Measurements from ENCODE around the gene HSD17B14. TPM values are rescaled to one million over a fixed set of nuclear protein-coding genes. Genes with fewer than 3 reads are reported as not detected.
"Not testable (repeated sequence)": the region's sequence is repeated elsewhere in the genome, so short reads cannot be mapped to it uniquely, and the experiment has no call there.

The HSD17B14 gene
- total and polyA plus RNA-seq, 2 experiments from 2014 or later: 31.7 to 43.1 TPM

DNA sequence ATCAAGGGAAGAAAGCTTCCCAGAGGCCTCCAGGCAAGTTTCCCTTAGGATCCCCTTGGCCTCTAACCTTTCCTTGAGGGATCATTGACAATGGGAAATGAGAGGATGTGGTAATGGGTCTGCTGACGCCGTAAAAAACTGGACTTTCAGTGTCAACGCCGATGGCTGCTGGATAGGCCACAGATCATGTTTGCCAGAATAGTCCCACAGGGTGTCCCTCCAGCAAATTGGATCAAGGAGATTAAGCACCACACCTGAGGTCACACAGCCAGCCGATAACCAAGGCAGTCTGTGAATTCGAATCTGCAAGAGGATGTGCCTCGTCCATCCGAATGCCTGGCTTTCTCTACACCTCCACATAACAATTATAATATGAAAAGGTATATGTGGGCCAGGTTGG lies 43.0 kb downstream of the HSD17B14 start:
- TF ChIP-seq CTCF (IDR thresholded peaks at IDR 0.05; ENCODE audit: low read depth, low read length): no peak

DNA sequence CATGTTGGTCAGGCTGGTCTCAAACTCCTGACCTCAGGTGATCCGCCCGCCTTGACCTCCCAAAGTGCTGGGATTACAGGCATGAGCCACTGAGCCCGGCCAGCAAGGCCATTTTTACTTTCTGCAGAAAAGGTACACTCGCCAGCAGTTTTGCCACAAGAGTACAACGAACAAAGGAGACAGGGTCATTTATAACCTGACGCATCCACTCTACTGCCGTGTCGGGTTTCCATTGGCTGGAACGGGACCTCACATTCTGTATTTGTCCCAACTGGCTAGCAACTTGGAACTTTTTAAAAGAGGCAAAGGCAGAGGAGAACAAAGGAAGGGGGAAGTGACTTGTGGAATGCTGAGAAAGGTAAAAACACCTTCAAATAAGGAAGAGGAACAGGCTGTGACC lies 49.0 kb downstream of the HSD17B14 start:
- not testable (repeated sequence) for H3K4me3 ChIP-seq; DNase-seq (ENCODE audit: low read depth in 1 of 2, low spot score in 1 of 2); H3K9me3 ChIP-seq (ENCODE audit: low read depth); H3K27ac ChIP-seq; H3K36me3 ChIP-seq; H3K4me1 ChIP-seq (ENCODE audit: low read depth); H3K27me3 ChIP-seq

More for the DNA sequence above, 43.0 kb downstream of the HSD17B14 start:
- H3K27me3 ChIP-seq: no peaks in the 10 kb centered on the region
- no peaks in the 10 kb centered on the region for H3K9me3 ChIP-seq (ENCODE audit: low read depth)
- no peak for DNase-seq (ENCODE audit: low read depth in 1 of 2, low spot score in 1 of 2)
- H3K36me3 ChIP-seq: no peaks in the 10 kb centered on the region
- H3K27ac ChIP-seq: no peak overlapping the region
- no peaks in the 10 kb centered on the region for H3K4me1 ChIP-seq (ENCODE audit: low read depth)
- no peak overlapping the region for H3K4me3 ChIP-seq

GRCh38 chr19:48786422-48786821 lies 49.9 kb downstream of the HSD17B14 start:
- H3K27me3 ChIP-seq: not testable (repeated sequence)

GRCh38 chr19:48784527-48784926 lies 51.8 kb downstream of the HSD17B14 start:
- no peak overlapping the region for H3K27ac ChIP-seq
- no peaks in the 10 kb centered on the region for H3K4me1 ChIP-seq (ENCODE audit: low read depth)
- H3K4me3 ChIP-seq: no peak overlapping the region
- H3K36me3 ChIP-seq: no peaks in the 10 kb centered on the region
- H3K27me3 ChIP-seq: no peaks in the 10 kb centered on the region
- no peaks in the 10 kb centered on the region for H3K9me3 ChIP-seq (ENCODE audit: low read depth)
- TF ChIP-seq CTCF (IDR thresholded peaks at IDR 0.05; ENCODE audit: low read depth, low read length): peak; percentile 31
- DNase-seq (ENCODE audit: low read depth in 1 of 2, low spot score in 1 of 2): peak; percentile 25 to 48

More at GRCh38 chr19:48786422-48786821, 49.9 kb downstream of the HSD17B14 start:
- not testable (repeated sequence) for DNase-seq (ENCODE audit: low read depth in 1 of 2, low spot score in 1 of 2); H3K9me3 ChIP-seq (ENCODE audit: low read depth); H3K4me3 ChIP-seq; H3K27ac ChIP-seq; H3K4me1 ChIP-seq (ENCODE audit: low read depth); H3K36me3 ChIP-seq

DNA sequence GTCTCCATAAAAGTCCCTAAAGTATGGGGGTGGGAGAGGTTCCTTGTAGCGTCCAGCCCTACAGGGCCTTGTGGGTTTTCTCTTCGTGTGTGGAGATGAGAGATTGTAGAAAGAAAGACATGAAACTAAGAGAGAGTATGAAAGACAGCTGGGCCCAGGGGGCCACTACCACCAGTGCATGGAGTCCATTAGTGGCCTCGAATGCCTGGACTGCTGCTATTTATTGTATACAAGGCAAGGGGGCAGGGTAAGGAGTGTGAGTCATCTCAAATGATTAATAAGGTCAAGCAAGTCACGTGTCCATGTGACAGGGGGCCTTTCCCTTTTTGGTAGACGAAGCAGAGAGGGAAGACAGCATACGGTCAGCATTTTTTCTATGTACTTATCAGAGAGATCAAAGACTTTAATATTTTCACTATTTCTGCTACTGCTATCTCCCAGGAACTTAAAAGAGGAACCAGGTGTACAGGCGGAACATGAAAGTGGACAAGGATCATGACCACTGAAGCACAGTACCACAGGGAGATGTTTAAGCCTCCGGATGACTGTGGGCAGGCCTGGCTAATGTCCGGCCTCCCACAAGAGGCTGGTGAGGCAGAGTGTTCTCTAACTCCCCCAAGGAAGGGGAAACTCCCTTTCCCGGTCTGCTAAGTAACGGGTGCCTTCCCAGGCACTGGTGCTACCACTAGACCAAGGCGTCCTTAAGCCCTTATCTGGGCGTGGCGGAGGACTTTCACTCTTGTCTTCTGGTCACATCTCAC lies 55.5 kb downstream of the HSD17B14 start:
- Histone ChIP-seq H3K27me3 (no peaks in the 10 kb centered on the region), H3K9me3 (ENCODE audit: low read depth) (no peaks in the 10 kb centered on the region), H3K36me3 (no peaks in the 10 kb centered on the region), H3K4me3 (no peak overlapping the region), H3K27ac (no peak overlapping the region), H3K4me1 (ENCODE audit: low read depth) (no peaks in the 10 kb centered on the region)
- no peak for TF ChIP-seq CTCF (IDR thresholded peaks at IDR 0.05; ENCODE audit: low read depth, low read length)
- DNase-seq (ENCODE audit: low read depth in 1 of 2, low spot score in 1 of 2): peak in 1 of 2 donors; percentile 65

GRCh38 chr19:48779636-48780035 lies 56.7 kb downstream of the HSD17B14 start:
- no peaks in the 10 kb centered on the region for H3K36me3 ChIP-seq
- no peak overlapping the region for H3K4me3 ChIP-seq
- H3K4me1 ChIP-seq (ENCODE audit: low read depth): no peaks in the 10 kb centered on the region
- DNase-seq (ENCODE audit: low read depth in 1 of 2, low spot score in 1 of 2): no peak
- no peaks in the 10 kb centered on the region for H3K9me3 ChIP-seq (ENCODE audit: low read depth)
- no peak for TF ChIP-seq CTCF (IDR thresholded peaks at IDR 0.05; ENCODE audit: low read depth, low read length)
- no peaks in the 10 kb centered on the region for H3K27me3 ChIP-seq
- H3K27ac ChIP-seq: no peak overlapping the region
